GM21737 (cell line): Measurements from ENCODE around the gene HPCAL1.

ENCODE experiments used
- ATAC-seq: cut with Tn5 transposase; IDR thresholded peaks from one replicate; pipeline ENCODE4 v1.9.1; 2021; ENCODE audit warnings: mild to moderate bottlenecking, moderate library complexity; ENCODE audit not compliant: unreplicated experiment

HPCAL1 gene

DNA sequence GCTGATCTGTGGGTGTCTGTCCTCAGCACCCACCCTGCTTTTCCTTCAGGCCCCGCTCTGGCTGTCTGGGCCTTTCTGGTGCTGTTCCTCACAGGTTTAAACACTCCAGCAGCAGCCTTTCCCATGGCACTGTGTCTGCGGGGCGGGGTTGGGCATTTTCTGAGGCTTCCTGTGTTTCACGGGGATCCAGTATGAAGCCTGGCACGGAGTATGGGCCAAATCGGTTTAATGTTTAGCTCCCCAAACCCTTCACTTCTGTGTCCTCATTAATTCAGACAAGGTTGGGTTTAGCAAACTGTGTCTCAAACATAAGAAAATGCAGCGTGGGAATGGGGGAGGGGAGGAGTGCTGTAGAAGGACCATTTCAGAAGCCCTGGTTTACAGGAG is 44.9 kb downstream of the HPCAL1 start:
- ATAC-seq, result no peak

- ATAC-seq, result no peak
Observed at GRCh38 chr2:10348891-10349290, 46.2 kb downstream of the HPCAL1 start.

DNA sequence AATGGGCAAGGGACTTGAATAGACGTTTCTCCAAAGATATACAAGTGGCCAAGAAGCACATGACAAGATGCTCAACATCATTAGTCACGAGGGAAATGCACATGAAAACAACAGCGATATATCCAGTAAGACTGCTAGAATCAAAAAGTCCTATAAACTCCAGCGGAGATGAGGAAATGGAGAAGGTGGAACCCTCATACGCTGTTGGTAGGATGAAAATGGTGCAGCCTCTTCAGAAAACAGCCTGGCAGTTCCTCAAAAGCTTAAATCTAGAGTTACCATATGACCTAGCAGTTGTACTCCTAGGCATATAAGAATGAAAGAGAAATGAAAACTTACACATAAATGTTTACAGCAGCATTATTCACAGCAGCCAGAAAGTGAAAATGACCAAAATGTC is 48.1 kb downstream of the HPCAL1 start:
- no peak for ATAC-seq

GRCh38 chr2:10352361-10352760 is 49.7 kb downstream of the HPCAL1 start:
- ATAC-seq, result no peak

DNA sequence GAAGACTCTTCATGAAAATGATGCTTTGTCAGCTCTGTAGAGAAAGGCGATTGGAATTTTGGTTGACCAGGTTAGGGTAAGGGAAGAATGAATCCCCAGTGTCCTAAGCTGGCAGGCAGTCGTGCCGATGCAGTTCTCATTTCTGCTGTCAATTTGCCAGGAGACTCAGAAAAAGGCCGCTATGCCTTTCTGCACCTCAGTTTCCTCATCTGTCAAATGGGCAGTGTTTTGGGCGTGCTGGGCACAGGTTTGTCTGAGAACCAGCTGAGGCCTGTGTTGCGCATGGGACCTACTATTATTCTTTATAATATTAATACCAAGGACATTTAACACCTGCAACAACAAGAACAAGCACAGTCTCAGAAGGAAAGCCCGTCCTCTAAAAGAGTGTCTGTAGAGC is 50.3 kb downstream of the HPCAL1 start:
- ATAC-seq, result no peak

DNA sequence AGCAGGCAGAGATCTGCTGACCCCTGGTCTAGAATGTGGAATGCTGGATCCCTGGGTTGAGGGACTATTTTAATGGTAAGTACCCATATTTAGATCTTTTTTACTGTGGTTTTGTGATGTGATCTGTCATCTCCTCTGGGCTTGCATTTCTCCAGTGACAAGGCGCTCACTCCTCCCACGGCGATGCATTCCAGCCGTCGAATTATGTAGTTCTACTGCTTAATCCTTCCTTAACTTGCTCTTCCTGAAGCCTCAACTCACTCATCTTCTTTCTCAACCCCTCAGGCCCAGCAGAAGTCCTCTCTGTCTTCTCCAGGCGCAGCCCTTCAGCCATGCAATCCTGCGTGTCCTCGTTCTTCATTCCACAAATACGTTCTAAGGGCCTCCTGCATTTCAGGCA is 51.2 kb downstream of the HPCAL1 start:
- no peak for ATAC-seq

- no peak for ATAC-seq
Observed at GRCh38 chr2:10354399-10354798, 51.7 kb downstream of the HPCAL1 start.

DNA sequence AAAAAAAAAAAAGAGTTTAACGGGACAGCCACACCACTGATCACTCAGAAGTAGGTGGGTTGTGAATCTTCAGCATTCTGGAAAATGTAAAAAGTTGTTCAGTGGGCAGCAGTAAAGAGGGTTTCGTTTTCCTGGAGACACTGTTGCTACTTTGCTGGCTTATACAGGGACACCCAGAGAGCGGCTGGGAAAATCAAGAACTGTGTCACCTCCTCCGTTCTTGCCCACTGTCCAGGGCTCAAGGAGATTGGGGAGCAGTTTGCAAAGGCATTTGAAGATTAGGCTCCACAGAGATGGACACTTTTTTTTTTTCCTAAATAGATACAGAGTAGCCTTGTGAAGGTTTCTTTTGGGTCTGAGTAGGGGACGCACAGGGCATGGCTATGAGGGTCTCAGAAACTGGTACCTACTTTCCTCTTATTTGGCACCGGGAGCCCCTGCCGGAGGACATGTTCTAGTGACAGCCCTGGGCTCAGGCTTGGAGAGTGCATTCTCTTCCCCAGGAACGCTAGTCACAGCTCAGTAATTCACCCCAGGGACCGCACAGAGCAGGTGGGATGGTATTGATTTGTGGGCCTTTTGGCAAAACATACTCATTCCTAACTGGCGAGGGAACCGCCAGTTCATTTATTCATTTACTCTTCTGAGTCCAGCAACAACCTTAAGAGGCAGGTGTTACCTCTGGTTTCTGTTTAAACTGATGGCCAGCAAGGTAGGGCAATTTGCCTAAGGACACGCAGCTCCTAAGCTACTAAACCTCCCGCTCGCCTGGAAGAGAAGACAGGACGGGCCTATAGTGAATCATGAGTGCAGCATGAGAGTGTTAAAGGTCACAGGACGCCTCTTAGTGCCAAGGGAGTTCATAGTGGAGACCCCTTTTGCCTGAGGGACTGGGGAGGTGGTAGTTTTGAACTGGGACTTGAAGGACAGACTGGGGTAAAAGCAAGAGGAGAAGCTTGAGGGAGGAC is 53.1 kb downstream of the HPCAL1 start:
- ATAC-seq, result no peak

- no peak for ATAC-seq
Observed at GRCh38 chr2:10356439-10356811, 53.7 kb downstream of the HPCAL1 start.

DNA sequence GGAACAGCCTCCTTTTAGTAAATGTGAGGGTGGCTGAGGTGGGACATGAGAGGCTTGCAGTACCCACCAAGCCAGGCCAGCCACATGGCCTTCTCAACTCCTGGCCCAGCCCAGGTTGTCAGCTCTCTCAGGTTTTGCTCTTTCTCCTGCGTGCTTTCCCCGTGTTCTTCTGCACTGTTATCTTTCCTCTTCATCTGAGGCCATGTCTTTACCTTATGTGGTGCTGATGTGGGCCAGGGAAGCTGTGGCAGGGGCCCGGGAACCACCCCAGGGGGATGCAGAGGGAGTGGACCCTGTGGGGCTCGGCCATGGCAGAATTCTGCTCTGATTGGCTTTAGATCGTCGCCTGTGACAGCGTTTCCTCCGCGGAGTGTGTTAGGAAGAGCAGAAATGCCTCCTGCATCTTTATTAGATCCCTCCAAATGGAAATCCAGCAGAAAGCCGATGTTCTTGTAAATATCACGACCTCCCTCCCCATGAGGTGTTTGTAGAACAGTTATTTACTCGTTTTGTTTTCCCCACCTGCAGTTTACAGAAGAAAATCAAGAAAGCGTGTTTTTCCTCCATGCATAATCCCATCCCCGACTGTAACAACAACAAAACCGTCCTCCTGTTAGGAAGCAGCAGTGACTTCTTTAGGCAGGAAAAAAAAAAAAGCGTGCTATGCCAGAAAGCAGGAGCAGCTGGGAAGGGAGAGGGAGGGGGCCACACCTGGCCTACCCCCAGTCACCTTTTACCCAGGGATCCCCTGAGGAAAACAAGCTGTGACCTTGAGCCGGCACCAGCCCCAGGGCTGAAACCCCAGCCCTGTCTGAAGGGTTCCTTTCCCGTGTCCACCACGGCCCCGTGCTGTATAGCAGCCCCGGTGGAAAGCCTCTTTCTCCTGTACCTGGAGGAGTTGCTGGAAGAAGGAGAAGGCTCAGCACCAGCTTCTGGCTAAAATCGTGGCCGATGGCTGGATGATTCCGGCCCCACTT is 54.8 kb downstream of the HPCAL1 start:
- no peak for ATAC-seq

GRCh38 chr2:10359246-10359645 is 56.5 kb downstream of the HPCAL1 start:
- no peak for ATAC-seq

- ATAC-seq, result no peak
Observed at GRCh38 chr2:10359731-10360329, 57.1 kb downstream of the HPCAL1 start.

- no peak for ATAC-seq
Observed at GRCh38 chr2:10360460-10360849, 57.8 kb downstream of the HPCAL1 start.

- no peak for ATAC-seq
Observed at GRCh38 chr2:10360850-10361588, 58.3 kb downstream of the HPCAL1 start.

DNA sequence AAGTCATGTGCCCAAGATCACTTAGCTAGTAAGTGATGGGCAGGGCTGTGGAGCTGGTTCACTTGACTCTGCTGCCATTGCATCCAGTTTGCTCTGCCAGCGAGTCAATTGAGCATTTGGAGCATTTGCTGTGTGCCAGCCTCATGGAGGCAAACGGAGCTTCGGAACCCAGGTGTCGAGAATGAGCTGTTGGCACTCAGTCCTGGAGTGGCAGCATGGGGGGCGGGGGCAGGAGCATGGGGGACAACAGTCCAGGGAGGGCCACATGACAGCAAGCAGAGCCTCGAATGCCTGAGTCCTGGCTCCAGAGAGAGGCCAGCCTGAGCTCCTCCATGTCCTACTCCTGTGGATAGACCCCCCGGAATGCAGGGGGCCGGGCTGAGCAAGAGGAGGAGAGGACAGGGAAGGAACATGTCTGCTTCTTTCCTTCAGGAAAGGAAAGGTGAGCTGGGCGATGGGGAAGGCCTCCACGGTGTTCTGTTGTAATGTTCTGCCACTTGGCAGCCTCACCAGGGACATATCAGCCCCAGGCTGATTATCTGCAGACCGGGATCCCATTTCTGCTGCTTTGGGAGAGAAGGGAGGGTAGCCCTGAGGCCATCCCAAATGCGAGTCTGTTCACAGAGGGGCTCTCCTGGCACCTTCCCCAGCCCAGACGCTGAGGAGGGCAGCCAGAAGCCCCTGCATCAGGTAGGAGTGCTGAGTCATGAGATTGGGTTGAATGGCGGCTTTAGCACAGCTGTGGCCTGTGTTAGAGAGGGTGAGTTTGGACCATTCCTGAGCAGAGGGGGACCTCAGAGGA is 59.6 kb downstream of the HPCAL1 start:
- ATAC-seq, result no peak

DNA sequence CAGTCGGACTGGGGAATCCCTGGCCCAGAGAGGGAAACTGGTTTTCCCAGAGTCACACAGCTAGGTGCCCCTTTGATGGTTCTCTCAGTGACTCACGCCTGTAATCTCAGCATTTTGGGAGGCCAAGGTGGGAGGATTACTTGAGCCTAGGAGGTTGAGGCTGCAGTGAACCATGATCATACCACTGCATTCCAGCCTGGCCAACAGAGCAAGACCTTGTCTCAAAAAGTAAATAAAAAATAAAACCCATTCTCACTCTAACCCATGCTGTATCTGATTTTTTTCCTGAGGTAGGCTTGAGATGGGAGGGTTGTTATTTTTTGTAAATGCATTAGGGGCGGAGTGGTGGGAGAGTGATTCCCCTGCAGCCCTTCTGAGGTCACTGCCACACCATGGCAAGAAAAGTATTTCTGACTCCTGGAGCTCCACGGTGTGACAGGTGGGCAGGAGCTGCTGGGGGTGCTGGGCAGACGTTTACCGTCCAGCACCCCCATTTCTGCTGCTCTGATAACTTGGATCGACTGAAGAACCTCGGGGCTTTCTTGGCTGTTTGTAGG is 60.3 kb downstream of the HPCAL1 start:
- no peak for ATAC-seq

DNA sequence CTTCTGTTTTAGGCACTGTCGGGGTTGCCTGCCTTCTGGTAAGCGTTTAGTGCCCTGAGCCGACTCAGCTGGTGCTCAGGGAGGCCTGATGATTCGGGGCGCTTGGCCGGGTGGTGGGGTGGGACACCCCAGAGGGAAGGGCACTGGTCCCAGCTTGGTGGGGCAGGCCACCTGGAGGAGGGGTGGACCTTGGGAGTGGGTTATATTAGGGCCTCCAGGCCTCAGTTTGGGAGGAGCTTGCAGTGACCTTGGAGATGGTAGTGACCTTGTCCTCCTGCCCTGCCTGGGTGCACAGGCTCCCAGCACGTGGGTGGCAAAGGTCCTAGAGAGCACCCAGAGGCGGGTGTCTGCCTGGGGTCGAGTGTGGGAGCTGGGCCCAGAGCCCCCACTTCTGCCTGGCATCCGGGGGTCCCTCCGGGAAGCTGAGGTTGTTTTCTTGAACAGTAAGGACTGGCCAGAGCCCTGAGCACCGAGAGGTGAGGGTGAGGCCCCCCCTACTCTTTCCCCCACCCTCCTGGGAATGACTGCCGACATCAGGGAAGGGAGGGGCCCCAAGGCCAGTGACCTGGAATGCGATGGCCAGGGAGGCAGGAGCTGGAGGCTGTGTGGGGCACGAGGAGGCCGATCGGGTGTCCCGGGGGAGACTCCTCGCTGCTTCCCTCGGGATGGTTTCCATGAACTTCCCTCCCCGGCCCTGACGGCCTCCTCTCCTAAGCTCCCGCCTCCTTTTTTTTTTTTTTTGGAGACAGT is 61.3 kb downstream of the HPCAL1 start:
- no peak for ATAC-seq

DNA sequence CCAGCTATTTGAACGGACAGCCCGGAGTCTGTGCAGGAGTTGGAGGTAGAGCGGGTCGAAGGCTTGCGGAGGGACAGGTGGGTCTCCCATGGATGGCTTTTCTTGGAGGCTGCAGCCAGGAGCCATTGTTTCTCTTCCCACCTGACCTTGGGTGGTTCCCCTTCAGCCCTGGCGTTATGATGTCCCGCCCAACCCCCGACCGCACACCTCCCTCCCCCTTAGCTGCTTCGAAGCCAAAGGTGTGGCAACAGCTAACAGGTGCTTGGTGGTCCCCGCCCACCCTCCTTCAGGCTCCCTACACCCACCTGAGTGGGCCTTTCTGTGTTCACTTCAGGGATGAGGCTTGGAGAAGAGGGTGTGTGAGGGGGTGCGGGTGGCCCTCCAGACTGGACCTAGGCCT is 62.7 kb downstream of the HPCAL1 start:
- ATAC-seq, result no peak
